NOMO-1 treated with dmso at 0.1 percent for 144 hours (cell line): ENCODE data around the gene MACROD2.

Experiments
- DNase-seq: peaks from one replicate; lab custom pipeline; 2025; ENCODE audit not compliant: unreplicated experiment; lab: John Stamatoyannopoulos, UW

The MACROD2 gene

DNA sequence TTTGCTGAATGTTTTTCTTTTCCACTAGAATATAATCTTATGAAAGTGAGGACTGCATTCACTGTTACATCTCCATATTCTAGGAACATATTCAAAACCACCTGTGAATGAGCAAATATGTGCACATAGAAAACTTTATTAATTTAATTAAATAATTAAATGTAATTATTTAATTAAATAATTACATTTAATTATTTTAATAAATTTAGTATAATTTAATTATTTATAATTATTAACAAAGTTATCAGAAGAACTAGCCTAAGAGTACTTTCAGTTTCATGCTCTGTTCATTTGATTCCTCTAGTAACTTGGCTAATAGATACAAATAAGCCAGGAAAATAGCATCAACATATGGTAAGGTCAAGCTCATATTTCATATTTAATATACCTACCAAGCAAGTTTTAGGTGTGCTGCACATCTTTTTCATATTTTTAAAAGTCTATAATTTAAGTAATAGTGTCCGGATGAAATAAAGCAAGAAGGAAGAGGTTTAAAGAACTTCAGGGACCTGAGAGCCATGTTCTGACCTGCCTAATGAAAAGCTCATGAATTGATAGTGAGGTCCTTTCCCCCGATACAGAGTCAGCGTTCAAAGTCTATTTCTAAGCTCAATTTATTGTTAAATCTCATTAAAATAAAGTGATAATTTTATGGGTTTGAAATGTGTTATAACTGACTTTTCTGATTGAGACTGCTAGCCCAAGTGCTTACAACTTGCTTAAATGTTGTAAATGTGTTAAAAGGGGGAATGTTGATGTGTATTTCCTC lies 703.5 kb downstream of the MACROD2 start:
- no peak for DNase-seq

- DNase-seq: no peak
These were observed 705.3 kb downstream of the MACROD2 start for GRCh38 chr20:14700639-14700960.

DNA sequence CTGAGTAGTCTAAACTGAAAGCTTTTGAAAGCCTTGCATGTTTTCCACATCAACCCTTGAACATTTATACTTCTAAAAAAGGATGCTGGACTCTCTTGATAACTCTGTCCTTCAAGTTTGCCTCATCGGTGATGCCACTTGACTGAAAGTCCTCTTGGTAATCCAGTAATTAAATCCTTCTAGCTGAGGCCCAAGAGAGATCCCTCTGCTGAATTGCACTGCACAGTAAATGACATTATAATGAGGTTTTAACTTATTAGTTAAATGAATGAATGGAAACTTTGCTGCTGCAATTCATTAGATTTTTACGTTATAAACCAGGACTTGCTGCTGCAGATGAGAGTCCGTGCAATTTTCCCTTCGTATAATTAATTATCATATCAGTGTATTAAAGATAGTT lies 706.0 kb downstream of the MACROD2 start:
- no peak for DNase-seq

- DNase-seq: no peak
These were observed 711.2 kb downstream of the MACROD2 start for GRCh38 chr20:14706555-14706954.

GRCh38 chr20:14707026-14707680 lies 711.8 kb downstream of the MACROD2 start:
- no peak for DNase-seq

- no peak for DNase-seq
These were observed 712.7 kb downstream of the MACROD2 start for GRCh38 chr20:14707865-14708596.

- DNase-seq: no peak
These were observed 714.1 kb downstream of the MACROD2 start for GRCh38 chr20:14709439-14709838.

GRCh38 chr20:14710951-14711350 lies 715.6 kb downstream of the MACROD2 start:
- DNase-seq: no peak

- DNase-seq: no peak
These were observed 716.3 kb downstream of the MACROD2 start for GRCh38 chr20:14711652-14712051.

DNA sequence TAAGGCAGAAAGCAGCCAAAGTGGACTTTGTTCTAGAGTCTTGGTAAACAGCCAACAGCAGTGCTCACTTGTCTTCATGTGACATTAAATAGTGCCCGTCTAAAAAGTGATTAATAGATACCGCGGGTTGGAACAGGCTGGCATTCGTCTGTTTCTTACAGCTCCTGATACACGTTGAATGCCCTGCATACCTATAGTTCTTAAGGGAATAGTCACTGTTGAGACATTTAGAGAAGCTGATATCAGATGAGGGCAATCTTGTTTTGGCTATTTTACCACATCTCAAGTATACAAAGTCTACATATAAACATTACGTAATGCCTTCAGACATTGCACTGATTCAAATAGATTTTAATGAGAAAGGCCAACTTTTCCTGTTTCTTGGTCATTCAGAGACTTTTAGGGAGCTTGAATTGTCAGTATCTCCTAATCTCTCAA lies 717.0 kb downstream of the MACROD2 start:
- DNase-seq: no peak

GRCh38 chr20:14715400-14715799 lies 720.1 kb downstream of the MACROD2 start:
- DNase-seq: no peak

DNA sequence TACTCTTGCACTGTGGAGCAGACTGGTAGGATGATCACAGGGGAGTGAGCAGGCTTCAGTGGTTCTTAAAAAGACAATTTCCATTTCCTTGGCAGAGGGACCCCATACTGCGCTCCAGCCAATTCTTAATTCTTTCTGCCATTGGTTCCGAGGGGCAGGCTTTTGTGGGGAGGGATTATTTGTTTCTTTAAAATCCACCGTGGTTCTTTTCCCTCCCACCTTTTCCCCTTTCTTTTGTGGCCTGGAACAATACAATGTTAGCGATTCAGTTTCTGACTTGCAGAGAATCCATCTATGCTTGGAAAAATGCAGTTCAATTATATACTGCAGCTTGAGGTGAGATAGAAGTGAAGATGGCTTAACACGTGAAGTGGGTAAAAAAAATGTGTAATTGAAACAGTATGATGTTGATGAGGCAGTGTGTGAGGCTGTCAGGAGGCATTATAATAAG lies 721.1 kb downstream of the MACROD2 start:
- DNase-seq: no peak

DNA sequence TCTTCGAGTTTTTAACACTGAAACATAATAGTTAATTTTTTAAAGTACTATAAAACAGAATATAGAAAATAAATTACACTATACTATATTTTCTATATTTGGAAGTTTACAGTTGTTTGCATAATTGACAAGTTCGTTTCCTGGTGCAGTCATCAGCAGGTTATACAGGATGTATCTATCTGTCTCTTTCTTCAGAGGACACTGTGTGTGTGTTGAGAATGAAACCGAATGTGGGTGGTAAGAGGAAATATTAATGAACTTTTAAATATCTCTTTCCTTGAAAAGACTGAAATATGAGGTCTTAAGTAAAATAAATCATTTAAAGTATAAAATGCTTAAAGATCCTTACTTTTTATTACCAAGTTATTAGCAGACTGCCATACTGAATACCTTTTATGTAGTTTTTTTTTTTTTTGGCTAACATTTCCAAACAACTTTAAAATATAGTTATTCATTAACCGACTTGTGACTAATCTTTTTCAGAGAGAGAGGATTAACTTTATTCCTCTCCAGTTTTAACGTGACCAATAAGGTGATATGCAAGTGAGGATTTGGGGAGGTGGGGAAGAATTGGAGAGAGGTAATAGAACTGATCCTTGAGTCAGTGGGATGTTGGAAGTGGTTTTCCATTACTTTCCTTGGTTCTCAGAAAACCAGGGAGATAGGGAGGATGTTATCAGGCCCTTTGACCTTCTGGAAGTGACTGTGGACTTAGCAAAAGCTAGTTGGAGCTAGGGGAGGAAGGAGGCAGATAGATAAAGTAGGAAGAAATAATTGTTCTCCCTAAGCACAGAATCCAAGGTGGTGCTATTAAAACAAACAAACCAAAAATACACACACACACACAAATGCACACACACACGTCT lies 722.1 kb downstream of the MACROD2 start:
- no peak for DNase-seq

DNA sequence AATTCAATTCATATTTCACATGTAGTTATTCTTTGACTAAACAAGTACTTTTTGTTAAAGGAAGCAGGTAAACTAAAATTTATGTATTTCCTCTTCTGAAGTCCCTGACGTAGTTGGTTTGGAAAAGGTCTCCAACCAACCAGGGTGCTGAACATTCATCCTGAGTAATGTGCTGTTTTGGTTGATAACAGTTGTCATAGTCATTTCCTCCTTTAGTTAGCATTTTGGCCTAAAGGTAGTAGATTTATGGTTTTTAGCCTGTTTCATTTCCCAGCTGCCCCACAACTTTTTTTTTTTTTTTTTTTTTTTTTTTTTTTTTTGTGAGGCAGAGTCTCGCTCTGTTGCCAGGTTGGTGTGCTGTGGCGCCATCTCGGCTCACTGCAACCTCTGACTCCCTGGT lies 724.9 kb downstream of the MACROD2 start:
- no peak for DNase-seq

GRCh38 chr20:14721926-14722452 lies 726.7 kb downstream of the MACROD2 start:
- no peak for DNase-seq

- no peak for DNase-seq
These were observed 728.3 kb downstream of the MACROD2 start for GRCh38 chr20:14723614-14724013.

- DNase-seq: no peak
These were observed 728.7 kb downstream of the MACROD2 start for GRCh38 chr20:14724036-14724435.

- DNase-seq: no peak
These were observed 729.2 kb downstream of the MACROD2 start for GRCh38 chr20:14724468-14724867.

- DNase-seq: no peak
These were observed 731.3 kb downstream of the MACROD2 start for GRCh38 chr20:14726591-14726990.

GRCh38 chr20:14727485-14728150 lies 732.3 kb downstream of the MACROD2 start:
- no peak for DNase-seq
